BLaER1 (cell line): ENCODE measurements around the gene ABHD2.

Source experiments
- H3K27ac ChIP-seq: shearing (Covaris generic); formaldehyde crosslinking; 2 replicates; pipeline ENCODE4 v1.8.1; 2022
- H3K27me3 ChIP-seq: shearing (Covaris generic); formaldehyde crosslinking; 2 replicates; pipeline ENCODE4 v1.8.1; 2022
- H3K36me3 ChIP-seq: shearing (Covaris generic); formaldehyde crosslinking; 2 replicates; pipeline ENCODE4 v1.8.1; 2022
- H3K4me1 ChIP-seq: shearing (Covaris generic); formaldehyde crosslinking; 2 replicates; pipeline ENCODE4 v1.8.1; 2022
- H3K4me2 ChIP-seq: shearing (Covaris generic); formaldehyde crosslinking; 2 replicates; pipeline ENCODE4 v1.8.1; 2022
- H3K4me3 ChIP-seq: shearing (Covaris generic); formaldehyde crosslinking; 2 replicates; pipeline ENCODE4 v1.8.1; 2022
- H3K9ac ChIP-seq: shearing (Covaris generic); formaldehyde crosslinking; 2 replicates; pipeline ENCODE4 v1.8.1; 2022
- H3K9me3 ChIP-seq: shearing (Covaris generic); formaldehyde crosslinking; 2 replicates; pipeline ENCODE4 v1.8.1; 2022
- H4K20me1 ChIP-seq: shearing (Covaris generic); formaldehyde crosslinking; 2 replicates; pipeline ENCODE4 v1.8.1; 2022
- Cebpa-rat ChIP-seq: shearing (Covaris generic); IDR thresholded peaks from 2 replicates; pipeline ENCODE4 v1.8.1; 2022

Gene ABHD2

GRCh38 chr15:89096664-89097063 lies 8.4 kb downstream of the ABHD2 start:
- no peak for TF ChIP-seq Cebpa-rat
- no peaks in the 10 kb centered on the region for H3K27me3 ChIP-seq
- H3K36me3 ChIP-seq: peaks cover 60% of the 10 kb centered on the region
- H3K9ac ChIP-seq: no peak overlapping the region
- no peak overlapping the region for H3K27ac ChIP-seq
- H3K4me2 ChIP-seq: no peak overlapping the region
- H3K4me1 ChIP-seq: peaks cover 5% of the 10 kb centered on the region
- H4K20me1 ChIP-seq: peaks cover 48% of the 10 kb centered on the region; the same call in 1 of the 2 replicates
- no peaks in the 10 kb centered on the region for H3K9me3 ChIP-seq
- no peak overlapping the region for H3K4me3 ChIP-seq

DNA sequence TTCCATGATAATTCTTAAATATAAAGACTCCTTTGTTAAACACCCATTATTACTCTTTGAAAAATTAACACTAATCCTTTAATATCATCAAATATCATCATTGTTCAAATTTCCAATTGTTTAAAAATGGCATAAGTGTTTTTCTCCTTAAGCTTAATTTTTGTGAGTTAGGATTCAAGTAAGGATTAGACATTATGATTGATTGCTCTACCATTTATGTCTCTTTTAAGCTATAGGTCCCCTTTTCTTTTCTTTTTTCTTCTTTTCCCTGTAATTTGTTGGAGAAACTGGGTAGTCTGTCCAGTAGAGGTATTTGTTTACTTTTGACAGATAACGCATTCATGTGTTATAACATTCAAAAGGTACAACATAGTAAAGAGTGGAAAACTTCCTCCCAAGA lies 9.1 kb downstream of the ABHD2 start:
- no peaks in the 10 kb centered on the region for H3K9me3 ChIP-seq
- no peak for TF ChIP-seq Cebpa-rat
- H3K4me1 ChIP-seq: no peaks in the 10 kb centered on the region
- H3K27me3 ChIP-seq: no peaks in the 10 kb centered on the region
- H3K27ac ChIP-seq: no peak overlapping the region
- peaks cover 54% of the 10 kb centered on the region for H4K20me1 ChIP-seq
- no peak overlapping the region for H3K9ac ChIP-seq
- H3K4me2 ChIP-seq: no peak overlapping the region
- H3K36me3 ChIP-seq: peaks cover 66% of the 10 kb centered on the region
- H3K4me3 ChIP-seq: no peak overlapping the region

DNA sequence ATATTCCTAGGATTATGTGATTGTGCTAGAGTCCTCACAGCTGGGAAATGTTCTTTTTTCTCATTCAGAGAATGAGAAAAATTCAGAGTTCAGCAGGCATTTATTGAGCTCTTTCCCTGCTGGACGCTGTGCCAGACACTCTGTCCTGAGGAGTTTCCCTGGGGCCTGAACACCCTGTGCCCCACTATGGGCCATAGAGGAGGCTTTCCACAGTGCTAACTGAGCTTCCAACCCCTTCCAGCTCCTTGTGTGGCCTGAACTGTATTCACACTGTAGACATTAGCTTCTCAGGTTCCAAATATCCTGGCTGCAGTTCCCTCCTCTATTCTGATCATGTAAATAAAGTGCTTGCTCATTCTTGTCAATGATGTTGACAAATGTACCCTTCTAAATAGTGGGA lies 10.0 kb downstream of the ABHD2 start:
- no peak overlapping the region for H3K27ac ChIP-seq
- TF ChIP-seq Cebpa-rat: no peak
- peaks cover 69% of the 10 kb centered on the region for H3K36me3 ChIP-seq
- H3K27me3 ChIP-seq: no peaks in the 10 kb centered on the region
- H3K4me1 ChIP-seq: no peaks in the 10 kb centered on the region
- no peak overlapping the region for H3K4me3 ChIP-seq
- no peak overlapping the region for H3K4me2 ChIP-seq
- H3K9me3 ChIP-seq: no peaks in the 10 kb centered on the region
- no peak overlapping the region for H3K9ac ChIP-seq
- H4K20me1 ChIP-seq: peaks cover 54% of the 10 kb centered on the region

DNA sequence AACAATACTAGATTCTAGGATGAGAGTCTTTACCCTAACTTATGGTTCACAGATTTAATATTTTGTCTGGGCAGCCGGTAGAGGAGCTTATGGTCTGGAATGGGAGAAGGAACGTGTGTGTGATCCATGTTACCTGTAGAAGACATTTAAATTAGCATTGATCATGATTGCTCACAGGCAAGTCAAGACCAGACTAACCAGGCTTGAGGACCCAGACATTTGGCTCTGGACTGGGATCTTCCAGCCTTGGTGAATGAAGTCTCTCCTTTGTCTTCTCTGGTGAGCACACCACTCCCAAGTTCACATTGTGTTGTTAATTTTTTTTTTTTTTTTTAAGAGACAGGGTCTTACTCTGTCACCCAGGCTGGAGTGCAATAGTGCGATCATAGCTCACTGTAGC lies 11.7 kb downstream of the ABHD2 start:
- H3K27me3 ChIP-seq: no peaks in the 10 kb centered on the region
- no peak overlapping the region for H3K4me2 ChIP-seq
- H3K9me3 ChIP-seq: no peaks in the 10 kb centered on the region
- no peak for TF ChIP-seq Cebpa-rat
- peaks cover 59% of the 10 kb centered on the region for H4K20me1 ChIP-seq
- peaks cover 68% of the 10 kb centered on the region for H3K36me3 ChIP-seq
- no peaks in the 10 kb centered on the region for H3K4me1 ChIP-seq
- H3K9ac ChIP-seq: no peak overlapping the region
- H3K4me3 ChIP-seq: no peak overlapping the region
- H3K27ac ChIP-seq: no peak overlapping the region

GRCh38 chr15:89101302-89102193 lies 13.3 kb downstream of the ABHD2 start:
- Histone ChIP-seq H4K20me1 (peaks cover 44% of the 10 kb centered on the region), H3K4me2 (no peak overlapping the region), H3K4me3 (no peak overlapping the region), H3K36me3 (peaks cover 72% of the 10 kb centered on the region), H3K27me3 (no peaks in the 10 kb centered on the region), H3K9ac (no peak overlapping the region), H3K27ac (no peak overlapping the region), H3K9me3 (no peaks in the 10 kb centered on the region), H3K4me1 (no peaks in the 10 kb centered on the region)
- no peak for TF ChIP-seq Cebpa-rat

DNA sequence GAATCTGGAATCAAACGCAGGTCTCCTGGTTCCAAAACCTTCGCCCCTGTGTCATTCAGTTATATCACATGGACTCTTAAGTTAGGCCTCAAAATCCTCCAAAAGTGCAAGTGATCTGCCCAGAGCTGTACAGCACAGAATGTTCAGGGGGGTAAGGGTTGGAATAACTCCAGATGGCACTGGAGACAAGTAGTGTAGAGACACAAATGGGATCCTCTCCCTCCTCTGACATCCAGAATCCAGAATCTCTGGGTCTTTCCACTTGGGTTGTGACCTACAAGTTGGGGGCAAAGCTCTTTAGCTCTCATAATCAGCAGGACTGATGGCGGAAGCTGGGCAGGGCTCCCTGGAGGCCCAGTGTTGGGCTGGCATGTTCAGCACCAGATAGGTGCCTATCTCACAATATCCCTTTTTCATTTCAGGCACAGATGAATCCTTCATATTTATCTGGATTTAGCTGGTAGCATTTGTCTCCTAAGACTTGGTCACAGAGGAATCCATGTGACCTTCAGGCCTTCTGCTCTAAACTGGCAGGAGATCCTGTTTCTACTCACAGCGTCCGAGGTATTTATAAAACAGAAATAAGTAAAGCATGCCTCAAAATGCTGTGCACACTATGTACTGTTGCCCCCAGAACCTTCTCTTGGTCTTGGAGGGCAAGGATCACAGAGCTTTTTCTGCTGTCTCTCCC lies 15.4 kb downstream of the ABHD2 start:
- no peak overlapping the region for H3K4me2 ChIP-seq
- no peak overlapping the region for H3K27ac ChIP-seq
- H4K20me1 ChIP-seq: peaks cover 30% of the 10 kb centered on the region
- no peaks in the 10 kb centered on the region for H3K9me3 ChIP-seq
- H3K36me3 ChIP-seq: peaks cover 80% of the 10 kb centered on the region
- TF ChIP-seq Cebpa-rat: no peak
- H3K4me1 ChIP-seq: no peaks in the 10 kb centered on the region
- H3K9ac ChIP-seq: no peak overlapping the region
- no peak overlapping the region for H3K4me3 ChIP-seq
- H3K27me3 ChIP-seq: no peaks in the 10 kb centered on the region

DNA sequence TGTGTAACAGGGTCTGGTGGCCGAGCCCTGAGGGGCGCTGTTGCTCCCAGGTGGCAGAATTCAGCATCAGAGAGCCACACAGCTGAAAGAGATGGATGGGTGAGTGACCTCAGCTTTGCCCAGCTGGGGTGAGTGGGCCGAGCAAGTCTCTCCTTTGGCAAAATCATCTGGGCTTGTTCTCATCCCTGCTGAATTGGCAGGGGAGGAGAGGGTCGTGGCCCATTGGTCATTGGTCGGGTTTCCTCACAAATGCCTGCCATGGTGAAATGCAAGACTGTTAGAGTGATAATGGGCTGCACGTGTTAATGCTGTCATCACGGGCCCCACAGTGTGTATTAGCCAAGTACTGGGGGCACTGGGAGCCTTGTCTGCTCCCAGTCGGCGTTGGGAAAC lies 15.9 kb downstream of the ABHD2 start:
- Histone ChIP-seq H4K20me1 (peaks cover 35% of the 10 kb centered on the region), H3K36me3 (peaks cover 75% of the 10 kb centered on the region), H3K4me2 (no peak overlapping the region), H3K4me3 (no peak overlapping the region), H3K9ac (no peak overlapping the region), H3K9me3 (no peaks in the 10 kb centered on the region), H3K27ac (no peak overlapping the region), H3K27me3 (no peaks in the 10 kb centered on the region), H3K4me1 (no peaks in the 10 kb centered on the region)
- TF ChIP-seq Cebpa-rat: no peak

GRCh38 chr15:89105147-89105546 lies 16.9 kb downstream of the ABHD2 start:
- Histone ChIP-seq H3K4me3 (no peak overlapping the region), H3K4me2 (no peak overlapping the region), H3K9me3 (no peaks in the 10 kb centered on the region), H3K36me3 (peaks cover 65% of the 10 kb centered on the region), H3K9ac (no peak overlapping the region), H4K20me1 (peaks cover 42% of the 10 kb centered on the region), H3K27ac (no peak overlapping the region), H3K27me3 (no peaks in the 10 kb centered on the region), H3K4me1 (no peaks in the 10 kb centered on the region)
- no peak for TF ChIP-seq Cebpa-rat

DNA sequence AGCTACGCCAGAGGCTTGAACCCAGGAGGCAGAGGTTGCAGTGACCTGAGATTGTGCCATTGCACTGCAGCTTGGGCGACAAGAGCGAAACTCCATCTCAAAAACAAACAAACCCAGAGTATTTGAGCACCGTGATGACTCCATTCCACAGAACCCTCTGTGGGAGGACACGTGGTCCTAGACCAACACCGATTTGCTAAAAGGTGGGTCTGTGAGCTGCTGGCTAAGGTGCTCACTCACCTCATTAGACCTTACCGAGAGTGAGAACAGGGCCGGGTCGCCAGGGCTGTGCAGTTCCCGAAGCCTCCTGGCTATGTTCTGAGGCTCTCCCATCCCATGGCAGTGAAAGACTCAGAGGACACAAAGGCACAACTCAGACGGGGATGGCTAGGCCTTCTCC lies 17.9 kb downstream of the ABHD2 start:
- no peak overlapping the region for H3K9ac ChIP-seq
- H3K4me1 ChIP-seq: no peaks in the 10 kb centered on the region
- H3K4me3 ChIP-seq: no peak overlapping the region
- no peak for TF ChIP-seq Cebpa-rat
- no peak overlapping the region for H3K4me2 ChIP-seq
- no peaks in the 10 kb centered on the region for H3K9me3 ChIP-seq
- no peak overlapping the region for H3K27ac ChIP-seq
- peaks cover 42% of the 10 kb centered on the region for H4K20me1 ChIP-seq
- H3K36me3 ChIP-seq: peaks cover 58% of the 10 kb centered on the region
- H3K27me3 ChIP-seq: no peaks in the 10 kb centered on the region

GRCh38 chr15:89107984-89108383 lies 19.7 kb downstream of the ABHD2 start:
- peaks cover 13% of the 10 kb centered on the region for H3K4me1 ChIP-seq
- H3K27me3 ChIP-seq: no peaks in the 10 kb centered on the region
- no peak overlapping the region for H3K4me2 ChIP-seq
- TF ChIP-seq Cebpa-rat: no peak
- H4K20me1 ChIP-seq: peaks cover 37% of the 10 kb centered on the region
- no peaks in the 10 kb centered on the region for H3K9me3 ChIP-seq
- no peak overlapping the region for H3K4me3 ChIP-seq
- no peak overlapping the region for H3K9ac ChIP-seq
- H3K27ac ChIP-seq: no peak overlapping the region
- H3K36me3 ChIP-seq: peaks cover 44% of the 10 kb centered on the region
